Measurements from ENCODE around the gene TNFAIP8L2.

- TF ChIP-seq CTCF (IDR thresholded peaks at IDR 0.05) = peak in 1 of 4 experiments; percentile 18
- TF ChIP-seq POLR2A (IDR thresholded peaks at IDR 0.05) = peak; percentile 74 to 77
These were observed 42.0 kb downstream of the TNFAIP8L2 start, which contains the start of gene PIP5K1A for GRCh38 chr1:151198254-151199127.

All from uterus (tissue), 2 donors.